HepG2 (cell line): ENCODE data around the gene ABCB9. TPM values are rescaled to one million over a fixed set of nuclear protein-coding genes. Genes with fewer than 3 reads are reported as not detected.
A peak's percentile ranks its signal among the peaks of the same experiment; 100 is the strongest.

ENCODE experiments used
- ARNTL ChIP-seq: sonication (generic); formaldehyde crosslinking; IDR thresholded peaks from 2 replicates; pipeline ENCODE4 v1.4.0; 2020; ENCODE audit warnings: mild to moderate bottlenecking, missing genetic modification reagents
- BRD4 ChIP-seq: sonication (generic); formaldehyde crosslinking; IDR thresholded peaks from 2 replicates; pipeline ENCODE4 v1.4.0; 2020; ENCODE audit warnings: missing genetic modification reagents
- ELF3 ChIP-seq: IDR thresholded peaks from 2 replicates; pipeline ENCODE4 v1.6.1; 2016; ENCODE audit warnings: missing genetic modification reagents, missing compliant biosample characterization
- GATAD1 ChIP-seq: IDR thresholded peaks from 2 replicates; pipeline ENCODE4 v1.6.1; 2016; ENCODE audit warnings: missing genetic modification reagents, missing compliant biosample characterization
- GMEB2 ChIP-seq: IDR thresholded peaks from 2 replicates; pipeline ENCODE4 v1.6.1; 2016; ENCODE audit warnings: missing biosample characterization, missing genetic modification reagents, low read depth
- JDP2 ChIP-seq: sonication (generic); formaldehyde crosslinking; IDR thresholded peaks from 2 replicates; pipeline ENCODE4 v1.8.1; 2022; ENCODE audit warnings: missing genetic modification reagents, borderline replicate concordance
- NFAT5 ChIP-seq: sonication (generic); formaldehyde crosslinking; IDR thresholded peaks from 2 replicates; pipeline ENCODE4 v1.4.0; 2020; ENCODE audit warnings: missing genetic modification reagents
- NFE2 ChIP-seq: sonication (generic); formaldehyde crosslinking; IDR thresholded peaks from 2 replicates; pipeline ENCODE4 v1.4.0; 2020; ENCODE audit warnings: missing genetic modification reagents
- NR3C1 ChIP-seq: sonication (generic); formaldehyde crosslinking; IDR thresholded peaks from 2 replicates; pipeline ENCODE4 v1.4.0; 2020; ENCODE audit warnings: missing genetic modification reagents
- RCOR2 ChIP-seq: IDR thresholded peaks from 2 replicates; pipeline ENCODE4 v1.6.1; 2016; ENCODE audit warnings: missing biosample characterization, missing genetic modification reagents
- SALL2 ChIP-seq: sonication (generic); formaldehyde crosslinking; IDR thresholded peaks from 2 replicates; pipeline ENCODE4 v1.8.1; 2023; ENCODE audit warnings: mild to moderate bottlenecking, missing genetic modification reagents, inconsistent platforms
- TAF1 ChIP-seq: sonication (generic); formaldehyde crosslinking; IDR thresholded peaks from 2 replicates; pipeline ENCODE4 v1.4.0; 2020; ENCODE audit warnings: missing genetic modification reagents
- TBL1XR1 ChIP-seq: fragments of 150-350 bp; IDR thresholded peaks from 2 replicates; pipeline ENCODE4 v1.6.1; 2014; ENCODE audit warnings: borderline replicate concordance, low read length; ENCODE audit not compliant: partially characterized antibody
- TEAD3 ChIP-seq: optimal IDR thresholded peaks from 2 replicates; pipeline ENCODE3; 2016; ENCODE audit warnings: borderline replicate concordance
- UBTF ChIP-seq: sonication (generic); formaldehyde crosslinking; IDR thresholded peaks from 2 replicates; pipeline ENCODE4 v1.4.0; 2020; ENCODE audit warnings: mild to moderate bottlenecking, missing genetic modification reagents
- ZBTB49 ChIP-seq: sonication (generic); formaldehyde crosslinking; IDR thresholded peaks from 2 replicates; pipeline ENCODE4 v1.4.0; 2020; ENCODE audit warnings: missing genetic modification reagents, borderline replicate concordance
- ZFX ChIP-seq: sonication (generic); formaldehyde crosslinking; IDR thresholded peaks from 2 replicates; pipeline ENCODE4 v1.4.0; 2020; ENCODE audit warnings: mild to moderate bottlenecking, low read depth, missing genetic modification reagents, moderate library complexity
- ZNF746 ChIP-seq: sonication (generic); formaldehyde crosslinking; IDR thresholded peaks from 2 replicates; pipeline ENCODE4 v1.8.0; 2022; ENCODE audit warnings: mild to moderate bottlenecking, missing genetic modification reagents
- polyA plus RNA-seq, 8 experiments: library from polyadenylated mRNA; depleted of rRNA in 3 of 8; stranded (reverse) in 7 of 8; unstranded in 1 of 8; fragments of >200 nt; fragmentation: Illumina TruSeq in 4 of 8; extraction: Trizol in 4 of 8; gene quantifications; 2 replicates each; pipeline versions ENCODE4 v1.2.1 to v1.2.3, GENCODE V29; 2011 to 2016; ENCODE audit warnings: low read depth in 4 of 8, missing spikeins in 1 of 8, mixed read lengths in 1 of 8; ENCODE audit not compliant: insufficient read depth in 1 of 8
- total RNA-seq, 5 experiments: library from RNA; depleted of rRNA; stranded (reverse); fragments of >200 nt; fragmentation: Illumina TruSeq; extraction: Trizol; gene quantifications; 2 replicates each; pipeline ENCODE4 v1.2.3, GENCODE V29; 2016; ENCODE audit warnings: low read depth in 1 of 5

ABCB9 gene
- total and polyA plus RNA-seq, 2 of the 13 experiments (the other 11 are each of a cell fraction or from before 2014, with no cell fraction given), result 5.1 to 6.0 TPM

GRCh38 chr12:122895704-122896636, 70.3 kb downstream of the ABCB9 start, which contains the start of gene VPS37B (continued):
- peak; percentile 46; the same call in 1 of the 2 replicates for TF ChIP-seq ELF3 (CRISPR knock-in tag)
- no peak for TF ChIP-seq GMEB2
- 0 out of 2 replicates have a peak, but pooled peaks have one; percentile 19 for TF ChIP-seq BRD4 (CRISPR knock-in tag)
- no peak for TF ChIP-seq NR3C1 (CRISPR knock-in tag)
- 0 out of 2 replicates have a peak, but pooled peaks have one; percentile 32 for TF ChIP-seq NFAT5 (CRISPR knock-in tag)
- peak; percentile 53 for TF ChIP-seq TAF1
- peak; percentile 28 for TF ChIP-seq TBL1XR1
- TF ChIP-seq JDP2 (CRISPR knock-in tag), result no peak
- TF ChIP-seq ZNF746 (CRISPR knock-in tag), result no peak
- TF ChIP-seq TEAD3, result peak; percentile 46
- no peak; the same call in 1 of the 2 replicates for TF ChIP-seq SALL2 (CRISPR knock-in tag)
- no peak for TF ChIP-seq ZBTB49 (CRISPR knock-in tag)
- TF ChIP-seq RCOR2, result no peak
- no peak for TF ChIP-seq NFE2 (CRISPR knock-in tag)
- peak; percentile 55; the same call in 1 of the 2 replicates for TF ChIP-seq ZFX (CRISPR knock-in tag)
- TF ChIP-seq ARNTL, result no peak
- TF ChIP-seq UBTF (CRISPR knock-in tag), result peak; percentile 39; the same call in 1 of the 2 replicates
- no peak for TF ChIP-seq GATAD1 (CRISPR knock-in tag)
